Activated CD4-positive, alpha-beta T cell treated with anti-CD3 and anti-CD28 coated beads, Interleukin-2, amount 50 U/mL, for 4 hours (primary cell): ENCODE measurements around the gene ZNF74.
A peak's percentile ranks its signal among the peaks of the same experiment; 100 is the strongest.
"Not testable (repeated sequence)": the region's sequence is repeated elsewhere in the genome, so short reads cannot be mapped to it uniquely, and the experiment has no call there.

ENCODE experiments used
- DNase-seq, 2 experiments: peaks; one replicate each; pipeline ENCODE4 v3.0.0-alpha.2; 2020

ZNF74 gene

GRCh38 chr22:20401376-20402014 lies 7.5 kb downstream of the ZNF74 start:
- no peak for DNase-seq

- no peak for DNase-seq
Observed at GRCh38 chr22:20402960-20403778, 9.2 kb downstream of the ZNF74 start.

DNA sequence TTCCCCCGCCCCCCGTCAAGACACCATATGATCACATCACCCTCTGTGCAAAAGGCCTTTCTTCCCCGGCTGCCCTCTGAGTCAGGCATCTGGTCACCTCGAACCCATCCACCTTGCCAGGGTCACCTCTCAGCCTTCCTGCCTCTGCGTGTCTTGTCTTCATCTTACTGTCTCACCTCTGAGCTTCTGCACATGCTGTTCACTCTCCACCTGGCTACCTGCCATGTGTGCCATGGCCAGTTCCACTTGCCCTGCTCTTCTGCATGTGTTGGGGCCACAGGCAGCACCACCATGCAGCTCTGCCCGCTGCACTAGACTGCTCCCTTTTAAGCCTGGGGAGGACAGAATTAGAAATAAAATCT lies 9.8 kb downstream of the ZNF74 start:
- no peak for DNase-seq

- DNase-seq, result no peak
Observed at GRCh38 chr22:20404881-20405280, 10.9 kb downstream of the ZNF74 start.

- DNase-seq, result no peak
Observed at GRCh38 chr22:20405291-20405930, 11.5 kb downstream of the ZNF74 start.

- no peak for DNase-seq
Observed at GRCh38 chr22:20405931-20406685, 12.2 kb downstream of the ZNF74 start.

DNA sequence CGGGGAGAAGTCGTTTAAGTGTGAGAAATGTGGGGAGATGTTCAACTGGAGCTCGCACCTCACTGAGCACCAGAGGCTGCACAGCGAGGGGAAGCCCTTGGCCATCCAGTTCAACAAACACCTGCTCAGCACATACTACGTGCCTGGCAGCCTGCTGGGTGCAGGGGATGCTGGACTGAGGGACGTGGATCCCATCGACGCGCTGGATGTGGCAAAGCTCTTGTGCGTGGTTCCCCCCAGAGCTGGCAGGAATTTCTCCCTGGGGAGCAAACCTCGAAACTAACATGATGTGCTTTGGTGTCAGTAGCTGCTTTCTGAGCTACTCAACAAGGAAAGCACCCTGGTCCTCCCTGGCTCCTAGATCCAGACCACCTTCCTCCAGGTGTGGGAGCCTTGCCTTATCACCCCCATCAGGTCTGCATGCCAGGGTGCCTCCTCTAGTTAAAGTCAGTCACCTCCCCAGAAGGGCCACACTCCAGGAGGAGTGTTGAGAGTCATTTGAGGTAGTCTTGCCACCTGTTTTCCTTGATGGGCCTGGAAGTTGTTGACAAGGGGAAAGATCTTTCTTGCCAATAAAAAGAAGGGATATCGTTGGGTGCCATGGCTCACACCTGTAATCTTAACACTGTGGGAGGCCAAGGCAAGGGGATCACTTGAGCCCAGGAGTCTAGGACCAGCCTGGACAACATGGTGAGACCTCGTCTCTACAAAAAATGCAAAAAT lies 12.9 kb downstream of the ZNF74 start:
- no peak for DNase-seq

GRCh38 chr22:20407829-20408228 lies 13.9 kb downstream of the ZNF74 start:
- no peak for DNase-seq

GRCh38 chr22:20408891-20409290 lies 14.9 kb downstream of the ZNF74 start:
- no peak for DNase-seq

DNA sequence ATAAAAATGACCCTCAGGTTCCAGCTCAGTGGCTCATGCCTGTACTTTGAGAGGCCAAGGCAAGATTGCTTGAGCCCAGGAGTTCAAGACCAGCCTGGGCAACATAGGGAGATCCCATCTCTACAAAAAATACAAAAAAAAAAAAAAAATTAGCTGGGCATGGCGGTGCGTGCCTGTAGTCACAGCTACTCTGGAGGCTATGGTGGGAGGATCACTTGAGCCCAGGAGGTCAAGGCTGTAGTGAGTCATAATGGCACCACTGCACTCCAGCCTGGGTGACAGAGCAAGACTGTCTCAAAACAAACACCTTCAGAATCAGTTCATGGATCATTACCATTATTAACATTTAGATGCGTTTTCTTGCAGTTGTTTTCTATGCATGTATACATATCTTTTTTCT lies 15.4 kb downstream of the ZNF74 start:
- DNase-seq, result not testable (repeated sequence)

DNA sequence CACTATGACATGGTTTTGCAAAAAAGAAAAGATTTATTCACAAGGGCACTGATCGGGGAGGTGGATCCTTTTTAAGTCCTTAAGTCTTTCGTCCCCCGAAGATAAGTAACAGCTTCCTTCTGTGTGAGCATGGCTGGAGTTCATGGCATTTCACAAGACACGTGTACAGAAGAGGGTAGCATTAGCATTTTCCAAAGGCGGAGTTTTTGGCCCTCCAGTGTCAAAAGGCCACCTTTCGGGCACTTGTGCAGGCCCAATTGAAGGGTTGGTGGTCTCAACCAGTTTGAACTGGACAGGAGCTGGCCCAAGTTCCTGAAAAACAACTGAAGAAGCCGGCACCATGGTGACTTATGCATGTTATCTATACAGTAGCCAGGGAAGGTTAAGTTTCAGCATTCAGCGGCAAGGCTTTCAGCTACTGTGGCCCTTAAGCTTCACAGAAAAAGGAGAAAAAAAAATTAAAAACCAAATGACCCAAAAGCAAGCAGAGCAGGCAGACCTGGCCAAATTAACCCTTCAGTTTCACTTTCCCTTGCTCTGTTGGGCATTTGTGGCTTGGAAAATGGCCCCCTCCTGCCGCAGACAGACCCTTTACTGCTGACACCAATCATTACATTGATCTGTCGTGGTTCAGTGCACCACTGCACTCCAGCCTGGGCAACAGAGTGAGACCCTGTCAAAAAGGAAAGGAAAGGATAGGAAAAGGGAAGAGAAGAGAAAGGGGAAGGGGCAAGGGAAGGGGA lies 18.7 kb downstream of the ZNF74 start:
- DNase-seq, result no peak

GRCh38 chr22:20413217-20414058 lies 19.5 kb downstream of the ZNF74 start:
- no peak for DNase-seq

DNA sequence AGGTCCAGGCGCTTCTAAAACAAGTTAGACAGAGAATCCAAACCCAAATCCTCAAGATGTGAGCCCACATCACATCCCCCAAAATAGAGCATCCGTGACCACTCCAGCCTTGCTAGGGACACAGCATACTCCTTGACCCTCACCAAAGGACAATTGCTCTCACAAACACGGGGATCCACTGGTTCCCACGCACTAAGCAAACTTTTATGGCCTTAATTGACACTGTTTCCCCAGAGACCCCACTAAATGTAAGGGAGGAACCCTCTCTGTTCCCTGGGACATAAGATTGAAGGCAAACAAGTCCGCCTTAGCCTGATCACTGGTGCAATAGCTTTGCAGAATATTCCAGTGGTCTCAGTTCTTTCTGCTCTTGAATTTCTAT lies 20.1 kb downstream of the ZNF74 start:
- DNase-seq, result no peak

- no peak for DNase-seq
Observed at GRCh38 chr22:20414450-20414849, 20.5 kb downstream of the ZNF74 start.

- not testable (repeated sequence) for DNase-seq
Observed at GRCh38 chr22:20415241-20415640, 21.3 kb downstream of the ZNF74 start.

GRCh38 chr22:20415699-20416098 lies 21.7 kb downstream of the ZNF74 start:
- not testable (repeated sequence) for DNase-seq

- peak; percentile 58 to 61 for DNase-seq
Observed at GRCh38 chr22:20418211-20418788, 24.3 kb downstream of the ZNF74 start.

DNA sequence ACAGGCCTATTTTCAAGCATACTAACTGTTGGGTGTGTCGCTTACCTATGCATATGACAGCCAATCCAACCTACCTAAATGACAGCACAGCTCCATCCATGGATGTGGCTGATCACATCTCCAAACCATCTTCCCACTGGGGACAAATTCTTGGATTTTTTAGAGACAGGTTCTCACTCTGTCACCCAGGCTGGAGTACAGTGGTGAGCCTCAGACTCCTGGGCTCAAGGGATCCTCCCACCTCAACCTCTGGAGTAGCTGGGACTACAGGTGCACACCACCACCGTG lies 25.7 kb downstream of the ZNF74 start:
- DNase-seq, result no peak

- no peak for DNase-seq
Observed at GRCh38 chr22:20420157-20420842, 26.3 kb downstream of the ZNF74 start.

DNA sequence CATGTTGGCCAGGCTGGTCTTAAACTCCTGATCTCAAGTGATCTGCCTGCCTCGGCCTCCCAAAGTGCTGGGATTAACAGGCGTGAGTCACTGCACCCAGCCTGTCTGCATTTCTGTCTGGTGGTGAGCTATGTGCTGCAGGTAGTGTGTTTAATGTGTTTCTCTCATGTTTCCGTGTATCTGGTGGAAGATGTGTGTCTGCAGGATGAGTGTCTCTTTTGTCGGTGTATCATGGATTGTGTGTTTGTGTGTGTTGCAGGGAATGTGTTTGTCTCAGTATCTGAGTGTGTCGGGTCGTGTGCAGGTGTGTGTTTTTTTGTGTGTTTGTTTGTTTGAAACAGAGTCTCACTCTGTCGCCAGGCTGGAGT lies 27.5 kb downstream of the ZNF74 start:
- no peak for DNase-seq
